DND-41 (cell line): ENCODE measurements around the gene HRH1.

Source experiments
- EZH2 ChIP-seq: IDR thresholded peaks from 3 replicates; pipeline ENCODE4 v1.6.1; 2012; ENCODE audit warnings: borderline replicate concordance, low read depth, mild to moderate bottlenecking, moderate library complexity, low read length, inconsistent platforms; ENCODE audit not compliant: severe bottlenecking
- TF ChIP-seq, protein P1 (sequence below): IDR thresholded peaks from 2 replicates; pipeline ENCODE4 v1.5.1; 2012; ENCODE audit warnings: borderline replicate concordance, low read length, moderate library complexity, mild to moderate bottlenecking; ENCODE audit not compliant: poor library complexity, severe bottlenecking; ENCODE audit errors: extremely low read depth

DNA sequence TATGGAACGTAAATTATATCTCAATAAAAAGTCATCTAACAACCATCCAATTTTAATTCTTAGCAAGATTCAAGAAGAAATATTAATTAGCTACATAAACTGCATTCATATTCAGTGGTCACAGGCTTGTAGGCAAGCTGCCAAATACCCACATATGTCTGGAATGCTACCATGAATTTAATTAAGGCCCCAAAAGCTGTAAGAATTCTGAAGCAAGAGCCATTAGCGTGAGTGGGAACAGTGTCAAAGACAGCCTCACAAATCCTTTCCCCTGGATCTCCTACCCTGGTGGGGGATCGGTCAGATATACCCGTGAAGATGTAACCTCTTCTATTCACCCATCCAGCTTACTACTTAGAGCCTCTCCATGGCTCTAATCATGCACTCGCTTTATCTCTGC lies 157.9 kb downstream of the HRH1 start:
- TF ChIP-seq, protein P1, sequence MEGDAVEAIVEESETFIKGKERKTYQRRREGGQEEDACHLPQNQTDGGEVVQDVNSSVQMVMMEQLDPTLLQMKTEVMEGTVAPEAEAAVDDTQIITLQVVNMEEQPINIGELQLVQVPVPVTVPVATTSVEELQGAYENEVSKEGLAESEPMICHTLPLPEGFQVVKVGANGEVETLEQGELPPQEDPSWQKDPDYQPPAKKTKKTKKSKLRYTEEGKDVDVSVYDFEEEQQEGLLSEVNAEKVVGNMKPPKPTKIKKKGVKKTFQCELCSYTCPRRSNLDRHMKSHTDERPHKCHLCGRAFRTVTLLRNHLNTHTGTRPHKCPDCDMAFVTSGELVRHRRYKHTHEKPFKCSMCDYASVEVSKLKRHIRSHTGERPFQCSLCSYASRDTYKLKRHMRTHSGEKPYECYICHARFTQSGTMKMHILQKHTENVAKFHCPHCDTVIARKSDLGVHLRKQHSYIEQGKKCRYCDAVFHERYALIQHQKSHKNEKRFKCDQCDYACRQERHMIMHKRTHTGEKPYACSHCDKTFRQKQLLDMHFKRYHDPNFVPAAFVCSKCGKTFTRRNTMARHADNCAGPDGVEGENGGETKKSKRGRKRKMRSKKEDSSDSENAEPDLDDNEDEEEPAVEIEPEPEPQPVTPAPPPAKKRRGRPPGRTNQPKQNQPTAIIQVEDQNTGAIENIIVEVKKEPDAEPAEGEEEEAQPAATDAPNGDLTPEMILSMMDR, result no peak
- no peak for TF ChIP-seq EZH2
